ELR (cell line): Measurements from ENCODE around the gene ING5.

Experiments used
- DNase-seq: peaks from one replicate; pipeline ENCODE4 v3.0.0-alpha.2; 2015; ENCODE audit warnings: low read depth

Gene ING5

GRCh38 chr2:241776336-241777169 lies 74.7 kb downstream of the ING5 start, which contains the start of gene GAL3ST2:
Gene GAL3ST2 (plus strand): TSS chr2:241776822. CDS start chr2:241776956, 134 bp downstream.
- no peak for DNase-seq

DNA sequence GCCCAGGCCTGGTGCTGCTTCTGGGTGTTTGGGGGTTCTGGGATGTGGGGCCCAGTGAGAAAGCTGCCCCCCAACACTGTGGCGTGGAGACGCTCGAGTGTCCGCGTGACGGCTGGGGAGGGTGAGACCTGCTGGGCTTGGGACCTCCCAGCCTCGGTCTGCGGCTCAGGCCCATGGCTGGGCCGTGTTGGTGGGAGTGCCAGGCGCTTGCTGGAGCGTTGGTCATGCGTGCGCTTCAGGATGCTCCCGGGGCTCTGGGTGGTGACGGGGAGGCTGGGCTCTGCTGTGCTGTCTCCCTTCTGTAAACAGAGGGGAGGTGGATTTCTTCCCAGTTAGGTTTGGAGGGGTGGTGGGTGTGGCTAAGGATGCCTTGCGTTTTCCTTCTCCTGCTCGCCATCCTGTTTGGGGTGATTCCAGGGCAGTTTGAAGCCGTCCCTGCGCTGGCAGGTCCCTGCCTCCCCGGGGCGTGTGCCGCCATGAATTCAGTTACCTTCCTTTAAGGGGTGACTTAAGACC lies 75.4 kb downstream of the ING5 start:
- DNase-seq, result no peak

DNA sequence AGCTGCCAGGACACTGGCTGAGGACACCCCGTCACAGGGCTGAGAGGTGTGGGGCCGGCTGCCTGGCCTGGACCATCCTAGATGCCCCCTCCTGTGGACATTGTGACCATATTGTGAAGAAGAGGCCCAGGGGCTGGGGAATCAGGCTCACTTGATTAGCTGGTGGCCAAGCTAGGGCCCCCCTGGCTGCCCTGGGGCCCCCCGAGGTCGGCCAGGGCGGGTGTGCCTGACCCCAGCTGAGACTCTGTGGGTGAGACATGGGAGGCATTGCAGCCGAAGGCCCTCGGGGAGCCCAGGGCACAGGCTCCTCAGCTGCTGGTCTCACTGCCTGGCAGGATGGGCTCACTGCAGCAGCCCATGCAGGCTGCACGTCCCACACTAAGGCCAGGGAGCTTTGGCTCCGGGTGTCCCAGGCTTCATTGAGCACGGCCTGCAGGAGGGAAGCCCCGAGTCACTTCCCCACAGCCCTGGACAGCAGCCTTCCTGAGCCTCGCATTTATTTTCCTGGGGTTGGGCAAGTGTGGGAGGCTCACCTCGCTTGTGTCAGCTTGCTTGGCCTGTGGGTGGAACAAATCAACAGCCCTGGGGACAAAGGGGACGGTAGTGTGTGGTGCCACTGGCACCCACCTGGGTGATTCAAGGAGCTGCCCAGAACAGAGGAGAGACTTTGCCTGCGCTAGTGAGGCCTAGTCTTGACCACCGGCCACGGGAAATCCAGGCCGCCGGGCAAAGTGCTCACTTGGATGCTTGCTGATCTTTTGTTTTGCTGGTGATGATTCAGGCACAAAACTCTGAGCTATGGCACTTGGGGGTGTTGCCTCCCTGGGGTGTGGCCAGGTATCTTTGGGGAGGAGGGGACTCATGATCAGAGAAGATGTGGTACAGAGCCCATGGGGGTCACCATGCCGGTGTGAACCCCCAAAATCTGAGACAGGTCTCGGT lies 76.1 kb downstream of the ING5 start:
- DNase-seq, result no peak
